Progenitor cell of endocrine pancreas (in vitro differentiated cells): ENCODE results near the gene SERTAD1. TPM values are rescaled to one million over a fixed set of nuclear protein-coding genes. Genes with fewer than 3 reads are reported as not detected.

Experiments
- DNase-seq: peaks from one replicate; pipeline ENCODE4 v3.0.0; 2021; ENCODE audit warnings: low spot score; ENCODE audit not compliant: unreplicated experiment
- H3K27ac Mint-ChIP-seq: 2 replicates; pipeline ENCODE4 v1.8.0; 2021; ENCODE audit warnings: mild to moderate bottlenecking, moderate library complexity, mixed read lengths
- H3K27me3 Mint-ChIP-seq: 2 replicates; pipeline ENCODE4 v1.8.0; 2021; ENCODE audit warnings: mixed read lengths
- H3K36me3 Mint-ChIP-seq: 2 replicates; pipeline ENCODE4 v1.8.0; 2022; ENCODE audit warnings: mixed read lengths; ENCODE audit not compliant: insufficient read depth
- H3K4me1 Mint-ChIP-seq: 2 replicates; pipeline ENCODE4 v1.8.0; 2021; ENCODE audit warnings: low read depth, mixed read lengths
- H3K4me3 Mint-ChIP-seq: 2 replicates; pipeline ENCODE4 v1.8.0; 2021; ENCODE audit warnings: low read depth, mild to moderate bottlenecking, moderate library complexity, mixed read lengths
- H3K9me3 Mint-ChIP-seq: 2 replicates; pipeline ENCODE4 v1.8.0; 2021; ENCODE audit warnings: low read depth, mixed read lengths
- CTCF ChIP-seq: fragments of 200-600 bp; sonication (generic); IDR thresholded peaks from one replicate; pipeline ENCODE4 v1.5.0; 2021; ENCODE audit warnings: antibody characterized with exemption, mild to moderate bottlenecking; ENCODE audit not compliant: unreplicated experiment
- total RNA-seq: library from RNA; stranded (reverse); gene quantifications from 2 replicates; pipeline ENCODE4 v1.2.1, GENCODE V29; 2021

SERTAD1 gene
- total RNA-seq, 1 donor from 2014 or later, result 4.4 TPM

GRCh38 chr19:40415768-40416167 is 10.0 kb downstream of the SERTAD1 start:
- Mint-ChIP-seq H3K27ac (no peak overlapping the region), H3K4me3 (no peak overlapping the region)
- no peak for TF ChIP-seq CTCF

GRCh38 chr19:40414542-40415535 is 11.0 kb downstream of the SERTAD1 start:
- H3K27ac Mint-ChIP-seq, result no peak overlapping the region
- H3K27me3 Mint-ChIP-seq, result peaks cover 8% of the 10 kb centered on the region
- H3K9me3 Mint-ChIP-seq, result no peaks in the 10 kb centered on the region
- H3K4me1 Mint-ChIP-seq, result peaks cover 2% of the 10 kb centered on the region
- H3K4me3 Mint-ChIP-seq, result no peak overlapping the region
- no peak for TF ChIP-seq CTCF
- no peaks in the 10 kb centered on the region for H3K36me3 Mint-ChIP-seq
- no peak for DNase-seq

More at GRCh38 chr19:40415768-40416167, 10.0 kb downstream of the SERTAD1 start:
- Mint-ChIP-seq H3K27me3 (peaks cover 8% of the 10 kb centered on the region), H3K36me3 (no peaks in the 10 kb centered on the region), H3K4me1 (peaks cover 2% of the 10 kb centered on the region), H3K9me3 (no peaks in the 10 kb centered on the region)
- no peak for DNase-seq

GRCh38 chr19:40413291-40413845 is 12.4 kb downstream of the SERTAD1 start, which contains the start of gene PRX:
Gene PRX (minus strand): TSS chr19:40413378. CDS start chr19:40407932, 5,446 bp downstream.
- no peak for DNase-seq
- TF ChIP-seq CTCF, result no peak
- H3K27me3 Mint-ChIP-seq, result peaks cover 7% of the 10 kb centered on the region
- no peaks in the 10 kb centered on the region for H3K36me3 Mint-ChIP-seq
- no peak within 1 kb of the TSS for H3K27ac Mint-ChIP-seq
- H3K9me3 Mint-ChIP-seq, result no peaks in the 10 kb centered on the region
- peaks cover 2% of the 10 kb centered on the region for H3K4me1 Mint-ChIP-seq
- H3K4me3 Mint-ChIP-seq, result no peak within 1 kb of the TSS

- Mint-ChIP-seq H3K4me1 (peaks cover 2% of the 10 kb centered on the region), H3K27ac (no peak overlapping the region), H3K4me3 (no peak overlapping the region), H3K9me3 (no peaks in the 10 kb centered on the region), H3K36me3 (no peaks in the 10 kb centered on the region), H3K27me3 (peaks cover 5% of the 10 kb centered on the region)
- no peak for DNase-seq
- no peak for TF ChIP-seq CTCF
Observed at GRCh38 chr19:40412866-40413265, 12.9 kb downstream of the SERTAD1 start.

- Mint-ChIP-seq H3K9me3 (no peaks in the 10 kb centered on the region), H3K4me3 (no peak overlapping the region), H3K27ac (no peak overlapping the region), H3K36me3 (no peaks in the 10 kb centered on the region), H3K27me3 (peaks cover 5% of the 10 kb centered on the region), H3K4me1 (peaks cover 2% of the 10 kb centered on the region)
- TF ChIP-seq CTCF, result no peak
- no peak for DNase-seq
Observed at GRCh38 chr19:40411958-40412499, 13.8 kb downstream of the SERTAD1 start.
